Globus pallidus (tissue), 1 donor: ENCODE results near the gene GHRHR.

Source experiments
- DNase-seq: peaks from one replicate; pipeline ENCODE4 v3.0.0-alpha.2; 2015; ENCODE audit warnings: low spot score

GHRHR gene

DNA sequence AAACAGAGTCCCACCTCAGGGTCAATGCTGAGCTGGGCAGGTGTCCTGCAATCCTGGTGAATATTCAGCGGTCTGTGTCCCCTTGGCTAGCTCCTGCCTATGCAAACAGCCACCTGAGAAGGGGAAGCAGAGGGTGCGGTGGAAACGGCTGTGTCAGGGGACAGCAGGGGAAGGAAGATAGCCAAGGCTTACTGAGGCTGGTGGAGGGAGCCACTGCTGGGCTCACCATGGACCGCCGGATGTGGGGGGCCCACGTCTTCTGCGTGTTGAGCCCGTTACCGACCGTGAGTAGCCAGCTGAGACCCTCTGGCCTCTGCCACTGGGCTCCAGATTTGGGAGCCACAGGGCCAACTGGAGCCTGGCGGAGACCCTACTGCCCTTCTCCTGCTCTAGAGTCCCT is at the start of gene GHRHR:
Gene GHRHR (plus strand): TSS at position 112 of the 400 bp plus-strand sequence. CDS start 116 bp downstream, at position 228.
- no peak for DNase-seq

- DNase-seq: no peak
Observed at GRCh38 chr7:30914596-30914995, 49.2 kb upstream of the GHRHR start.

DNA sequence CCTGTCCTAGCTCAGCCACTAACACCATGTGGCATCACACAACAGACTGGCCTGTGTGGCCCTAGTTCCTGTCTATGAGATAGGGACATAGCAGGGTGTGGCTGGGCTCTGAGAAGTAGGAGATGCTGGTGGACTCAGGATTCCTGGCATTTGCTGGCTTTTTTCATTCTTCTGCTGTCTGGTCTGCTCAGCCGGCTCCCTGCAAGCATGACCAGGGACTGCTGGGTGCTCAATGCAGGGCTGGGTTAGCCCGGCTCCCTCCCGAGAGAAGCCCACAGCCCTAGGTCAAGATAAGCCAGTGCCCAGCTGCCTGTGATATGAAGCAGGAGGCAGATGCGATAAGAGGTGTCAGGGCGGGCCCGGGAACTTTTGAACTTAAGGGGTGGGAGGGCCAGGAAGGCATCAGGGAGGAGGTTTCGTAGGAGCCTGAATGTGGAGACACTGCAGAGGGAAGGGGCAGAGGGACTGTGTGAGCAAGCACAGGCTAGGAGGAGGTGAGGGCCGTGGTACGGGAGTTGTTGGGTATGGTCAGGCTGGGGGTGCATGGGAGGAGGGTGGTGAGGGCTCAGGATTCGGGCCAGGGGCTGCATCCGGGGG is 48.6 kb upstream of the GHRHR start:
- no peak for DNase-seq

DNA sequence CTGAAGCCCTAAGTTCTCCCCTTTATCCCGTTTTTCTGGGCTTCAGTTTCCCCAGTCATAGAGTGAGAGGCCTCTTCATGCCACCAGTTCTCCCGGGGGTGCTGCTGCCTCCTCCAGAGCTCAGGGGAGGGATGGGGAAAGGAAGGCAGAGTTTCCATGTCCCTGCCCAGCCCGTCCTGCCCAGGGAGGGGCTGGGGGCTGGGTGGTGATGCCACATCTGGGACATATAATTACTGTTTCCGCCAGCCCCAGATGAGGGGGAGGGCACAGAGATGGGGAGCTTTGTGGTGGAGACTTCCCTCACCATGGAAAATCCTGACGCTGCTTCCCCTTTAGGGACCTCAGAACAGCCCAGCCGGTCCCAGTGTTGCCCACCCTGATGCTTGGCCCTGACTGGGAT is 48.0 kb upstream of the GHRHR start:
- DNase-seq: no peak

GRCh38 chr7:30916255-30916654 is 47.5 kb upstream of the GHRHR start:
- no peak for DNase-seq

- DNase-seq: no peak
Observed at GRCh38 chr7:30916767-30917166, 47.0 kb upstream of the GHRHR start.

- DNase-seq: no peak
Observed at GRCh38 chr7:30917216-30917893, 46.4 kb upstream of the GHRHR start.

GRCh38 chr7:30918676-30919075 is 45.1 kb upstream of the GHRHR start:
- peak; percentile 17 for DNase-seq

DNA sequence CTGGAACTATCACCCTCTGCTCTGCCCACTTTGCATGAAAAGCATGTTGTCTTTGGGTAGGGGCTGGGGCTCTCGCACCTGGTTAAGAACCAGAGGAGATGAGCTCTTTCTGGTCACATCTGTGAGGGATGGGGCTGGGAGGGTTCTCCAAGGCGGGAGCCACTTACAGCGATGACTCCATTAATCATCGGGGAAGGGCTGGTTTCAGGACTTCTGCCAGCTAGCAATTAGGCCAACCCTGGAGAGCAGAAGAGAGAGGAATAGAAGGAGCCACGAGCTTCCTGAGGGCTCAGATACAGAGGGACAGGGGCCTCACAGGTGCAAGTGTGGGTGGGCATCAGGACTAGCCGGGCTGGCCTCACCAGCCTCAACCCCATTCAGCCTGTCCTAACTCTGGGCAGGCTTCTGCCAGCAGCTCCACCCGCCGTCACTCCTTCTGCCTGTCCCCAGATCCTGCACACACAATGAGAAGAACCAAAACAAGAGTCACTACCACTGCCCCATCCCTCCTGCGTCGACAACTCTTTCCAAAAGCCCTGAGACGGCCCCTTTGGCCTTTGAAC is 43.7 kb upstream of the GHRHR start:
- DNase-seq: no peak

DNA sequence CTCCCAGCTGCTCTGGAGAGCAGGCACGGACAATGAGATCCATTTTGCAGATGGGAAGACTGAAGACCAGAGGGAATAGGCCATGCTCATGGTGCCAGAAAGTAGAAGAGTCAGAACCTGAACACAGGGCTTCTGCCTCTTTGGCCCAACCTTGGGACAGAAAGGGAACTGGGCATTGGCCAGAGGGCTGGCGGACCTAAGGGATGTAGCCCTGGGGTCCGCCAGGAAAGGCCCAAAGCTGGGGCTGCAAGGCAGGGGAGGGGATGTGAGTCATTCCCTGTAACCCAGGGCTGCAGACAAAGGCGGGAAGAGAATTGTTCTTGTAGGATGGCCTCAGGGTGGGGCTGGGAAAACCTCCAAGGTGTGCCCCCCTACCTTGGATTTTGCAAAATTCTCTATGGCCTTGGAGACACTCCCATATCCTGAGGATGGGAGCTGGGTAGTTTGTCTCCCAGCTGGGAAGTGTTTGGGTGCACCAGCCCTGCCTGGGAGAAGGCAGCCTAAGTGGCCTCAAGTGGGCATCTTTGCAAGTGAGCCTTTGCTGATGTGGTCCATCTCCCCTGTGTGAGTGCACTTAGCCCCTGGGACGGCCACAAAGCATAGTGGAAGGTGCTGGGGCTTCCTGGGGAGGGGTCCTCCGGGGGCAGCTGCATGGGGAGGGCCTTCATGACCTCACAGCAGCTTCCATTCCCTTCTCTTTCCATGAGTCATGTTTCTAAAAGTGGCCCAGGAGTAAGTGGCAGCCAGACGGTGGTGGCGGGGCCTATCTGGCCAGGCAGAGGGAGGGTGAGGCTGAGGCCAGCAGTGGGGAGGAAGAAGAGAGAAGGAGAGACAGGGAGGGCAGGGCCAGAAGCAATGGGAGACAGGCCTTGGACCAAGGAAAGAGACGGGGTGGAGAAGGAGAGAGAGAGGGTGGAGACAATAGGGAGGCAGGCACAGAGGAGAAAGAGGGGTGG is 42.9 kb upstream of the GHRHR start:
- DNase-seq: no peak

GRCh38 chr7:30921540-30922401 is 42.0 kb upstream of the GHRHR start:
- no peak for DNase-seq

GRCh38 chr7:30922596-30922995 is 41.2 kb upstream of the GHRHR start:
- no peak for DNase-seq

GRCh38 chr7:30923009-30923773 is 40.6 kb upstream of the GHRHR start:
- no peak for DNase-seq

DNA sequence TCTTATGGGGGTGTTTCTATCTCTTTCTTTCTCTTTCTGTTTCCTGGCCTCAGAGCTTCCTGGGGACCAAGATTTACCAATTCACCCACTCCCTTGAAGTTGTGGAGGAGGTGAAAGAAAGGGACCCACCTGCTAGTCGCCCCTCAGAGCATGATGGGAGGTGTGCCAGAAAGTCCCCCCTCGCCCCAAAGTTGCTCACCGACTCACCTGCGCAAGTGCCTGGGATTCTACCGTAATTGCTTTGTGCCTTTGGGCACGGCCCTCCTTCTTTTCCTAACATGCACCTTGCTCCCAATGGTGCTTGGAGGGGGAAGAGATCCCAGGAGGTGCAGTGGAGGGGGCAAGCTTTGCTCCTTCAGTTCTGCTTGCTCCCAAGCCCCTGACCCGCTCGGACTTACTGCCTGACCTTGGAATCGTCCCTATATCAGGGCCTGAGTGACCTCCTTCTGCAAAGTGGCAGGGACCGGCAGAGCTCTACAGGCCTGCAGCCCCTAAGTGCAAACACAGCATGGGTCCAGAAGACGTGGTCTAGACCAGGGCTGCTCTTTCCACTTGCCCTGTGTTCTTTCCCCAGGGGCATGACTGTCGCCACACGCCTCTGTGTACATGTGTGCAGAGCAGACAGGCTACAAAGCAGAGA is 39.9 kb upstream of the GHRHR start:
- no peak for DNase-seq

GRCh38 chr7:30924624-30925023 is 39.1 kb upstream of the GHRHR start:
- DNase-seq: no peak

GRCh38 chr7:30925117-30925516 is 38.6 kb upstream of the GHRHR start:
- DNase-seq: no peak

DNA sequence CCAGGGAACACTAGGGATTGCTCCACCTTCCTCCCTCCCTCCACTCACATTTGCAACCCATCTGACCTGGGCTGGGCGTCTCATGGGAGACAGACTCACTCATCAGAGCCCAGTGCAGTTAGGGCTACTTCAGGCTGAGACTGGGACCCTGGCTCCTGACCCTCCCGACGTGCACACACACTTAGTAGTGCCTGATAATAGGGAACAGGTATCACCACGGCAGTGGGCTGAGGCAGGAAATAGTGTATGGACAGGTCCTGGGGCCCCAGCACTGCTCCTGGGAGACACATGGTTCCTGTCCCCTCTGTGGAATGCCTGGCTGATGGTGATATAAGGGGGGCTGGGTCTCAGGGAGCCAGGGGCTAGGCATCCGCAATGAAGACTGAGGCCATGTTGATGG is 37.8 kb upstream of the GHRHR start:
- DNase-seq: no peak

- DNase-seq: no peak
Observed at GRCh38 chr7:30926313-30926712, 37.4 kb upstream of the GHRHR start.

GRCh38 chr7:30927040-30927439 is 36.7 kb upstream of the GHRHR start:
- DNase-seq: no peak

GRCh38 chr7:30927559-30927958 is 36.2 kb upstream of the GHRHR start:
- no peak for DNase-seq
